IMR-90 (cell line): ENCODE results near the gene AKAP12.

ENCODE experiments used
- CEBPB ChIP-seq: IDR thresholded peaks from 2 replicates; pipeline ENCODE4 v1.6.1; 2012; ENCODE audit warnings: low read depth, low read length, improper control_type of control experiment
- CTCF ChIP-seq: conservative IDR thresholded peaks from 2 replicates; pipeline ENCODE4 v1.5.1; 2012; ENCODE audit warnings: mild to moderate bottlenecking, low read depth, low read length, improper control_type of control experiment
- MAFK ChIP-seq: IDR thresholded peaks from 2 replicates; pipeline ENCODE4 v1.6.1; 2012; ENCODE audit warnings: low read depth, low read length, improper control_type of control experiment
- RFX5 ChIP-seq: IDR thresholded peaks from 2 replicates; pipeline ENCODE4 v1.8.0; 2012; ENCODE audit warnings: low read depth, mild to moderate bottlenecking, low read length, moderate library complexity

- no peak for TF ChIP-seq CTCF
- no peak for TF ChIP-seq RFX5
- TF ChIP-seq MAFK, result no peak
- TF ChIP-seq CEBPB, result no peak
Observed at GRCh38 chr6:151384151-151384550, 144.4 kb downstream of the AKAP12 start.
